Panc1 (cell line): ENCODE data around the gene LRRC47. TPM values are rescaled to one million over a fixed set of nuclear protein-coding genes. Genes with fewer than 3 reads are reported as not detected.

Experiments used
- ATAC-seq: fragments of 200-7000 bp; cut with Tn5 transposase; 2 replicates; pipeline ENCODE4 v1.9.1; 2020; ENCODE audit warnings: mild to moderate bottlenecking, moderate library complexity
- BruUV-seq: library from RNA; stranded (reverse); fragments of 400-500 nt; replicated peaks from 2 replicates; lab custom pipeline; 2021; lab: Mats Ljungman, UMichigan
- CTCF ChIA-PET: fragments of 300-600 bp; sonication (Branson Sonifier 250); formaldehyde crosslinking; loops from one replicate; lab custom pipeline; 2022; ENCODE audit warnings: antibody characterized with exemption; lab: Charles Lee
- POLR2A ChIA-PET: fragments of 300-600 bp; sonication (Branson Sonifier 250); formaldehyde crosslinking; loops from one replicate; lab custom pipeline; 2022; ENCODE audit warnings: antibody characterized with exemption; lab: Charles Lee
- DNase-seq: peaks from one replicate; pipeline ENCODE4 v3.0.0-alpha.2; 2010; ENCODE audit warnings: low read depth, low spot score
- H3K27ac ChIP-seq: 2 replicates; pipeline ENCODE4 v1.5.1; 2011; ENCODE audit warnings: mild to moderate bottlenecking, low read length, inconsistent platforms
- H3K27me3 ChIP-seq: fragments of 200-500 bp; sonication (Bioruptor generic); 2 replicates; pipeline ENCODE4 v1.6.0; 2014; ENCODE audit warnings: low read length, inconsistent platforms; ENCODE audit not compliant: control insufficient read depth, insufficient read depth
- H3K36me3 ChIP-seq: fragments of 200-500 bp; sonication (Bioruptor generic); 2 replicates; pipeline ENCODE4 v1.5.1; 2014; ENCODE audit warnings: inconsistent platforms, mild to moderate bottlenecking, low read length, moderate library complexity; ENCODE audit not compliant: control insufficient read depth, insufficient read depth
- H3K4me1 ChIP-seq: 2 replicates; pipeline ENCODE4 v1.5.1; 2011; ENCODE audit warnings: inconsistent platforms, mild to moderate bottlenecking, low read length, moderate library complexity; ENCODE audit not compliant: control insufficient read depth, insufficient read depth
- H3K4me3 ChIP-seq, 2 experiments: 2 replicates each; pipeline ENCODE4 v1.5.1; 2011 to 2012; ENCODE audit warnings: low read depth in 2 of 2, low read length in 2 of 2, mild to moderate bottlenecking in 2 of 2, inconsistent platforms in 1 of 2, moderate library complexity in 1 of 2
- H3K9me3 ChIP-seq: fragments of 200-500 bp; sonication (Bioruptor generic); 2 replicates; pipeline ENCODE4 v1.5.1; 2014; ENCODE audit warnings: low read depth, mild to moderate bottlenecking, inconsistent platforms, low read length, moderate library complexity; ENCODE audit not compliant: control insufficient read depth, insufficient read depth
- POLR2AphosphoS5 ChIP-seq: IDR thresholded peaks from 2 replicates; pipeline ENCODE4 v1.6.1; 2012; ENCODE audit warnings: mild to moderate bottlenecking, low read depth, low read length, moderate library complexity
- SIN3A ChIP-seq: IDR thresholded peaks from 2 replicates; pipeline ENCODE4 v1.6.1; 2012; ENCODE audit warnings: low read depth, mild to moderate bottlenecking, low read length, moderate library complexity, borderline replicate concordance; ENCODE audit not compliant: insufficient read depth
- TCF7L2 ChIP-seq: IDR thresholded peaks from 2 replicates; pipeline ENCODE4 v1.6.1; 2011; ENCODE audit warnings: mild to moderate bottlenecking, low read depth, low read length, inconsistent platforms
- in situ Hi-C: cut with HindIII; loops from 2 replicates; pipeline ENCODE4 v1.10.0; 2016; ENCODE audit warnings: low sequenced_read_pairs, low pct_unique_long_range_greater_than_20kb
- intact Hi-C: fragments of 100-400 bp; cut with micrococcal nuclease; formaldehyde crosslinking; loops from one replicate; pipeline ENCODE4 v1.10.0; 2022; ENCODE audit not compliant: unreplicated experiment
- total RNA-seq: library from RNA; stranded (reverse); gene quantifications from one replicate; pipeline ENCODE4 v1.2.1, GENCODE V29; 2021; ENCODE audit not compliant: unreplicated experiment
- TF ChIP-seq, protein P1 (sequence below): fragments of 450-650 bp; IDR thresholded peaks from 2 replicates; pipeline ENCODE4 v1.5.1; 2017; ENCODE audit warnings: mild to moderate bottlenecking
- TF ChIP-seq, protein P2 (sequence below), 2 experiments: IDR thresholded peaks; 2 replicates each; pipeline ENCODE4 v1.6.1; 2011 to 2012; ENCODE audit warnings: low read depth in 2 of 2, control low read depth in 1 of 2, low read length in 1 of 2, mild to moderate bottlenecking in 1 of 2, moderate library complexity in 1 of 2; ENCODE audit not compliant: insufficient read depth in 1 of 2

Gene LRRC47
- total RNA-seq, 1 experiment from 2014 or later: 51.0 TPM

DNA sequence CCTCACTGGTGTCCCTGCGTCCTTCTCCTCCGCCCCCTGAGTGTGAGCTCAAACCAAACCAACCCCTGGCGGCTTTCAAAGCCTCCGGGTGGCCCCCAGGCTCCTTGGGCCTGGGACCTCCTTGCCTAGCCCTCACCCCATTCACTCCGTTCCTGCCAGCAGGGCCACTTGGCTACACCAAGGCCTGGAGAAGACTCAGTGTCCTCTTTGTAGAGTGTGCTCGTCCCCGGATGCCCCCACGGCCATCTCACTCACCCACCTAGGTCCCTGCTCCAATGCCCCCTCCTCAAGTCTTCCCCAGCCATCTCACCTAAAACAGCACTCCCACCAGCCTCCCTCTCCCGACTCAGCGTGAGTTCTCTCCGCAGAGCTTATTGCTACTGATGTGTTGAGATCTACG is 51.2 kb downstream of the LRRC47 start:
- ATAC-seq: no peak
- no peak for TF ChIP-seq TCF7L2
- TF ChIP-seq, protein P1, sequence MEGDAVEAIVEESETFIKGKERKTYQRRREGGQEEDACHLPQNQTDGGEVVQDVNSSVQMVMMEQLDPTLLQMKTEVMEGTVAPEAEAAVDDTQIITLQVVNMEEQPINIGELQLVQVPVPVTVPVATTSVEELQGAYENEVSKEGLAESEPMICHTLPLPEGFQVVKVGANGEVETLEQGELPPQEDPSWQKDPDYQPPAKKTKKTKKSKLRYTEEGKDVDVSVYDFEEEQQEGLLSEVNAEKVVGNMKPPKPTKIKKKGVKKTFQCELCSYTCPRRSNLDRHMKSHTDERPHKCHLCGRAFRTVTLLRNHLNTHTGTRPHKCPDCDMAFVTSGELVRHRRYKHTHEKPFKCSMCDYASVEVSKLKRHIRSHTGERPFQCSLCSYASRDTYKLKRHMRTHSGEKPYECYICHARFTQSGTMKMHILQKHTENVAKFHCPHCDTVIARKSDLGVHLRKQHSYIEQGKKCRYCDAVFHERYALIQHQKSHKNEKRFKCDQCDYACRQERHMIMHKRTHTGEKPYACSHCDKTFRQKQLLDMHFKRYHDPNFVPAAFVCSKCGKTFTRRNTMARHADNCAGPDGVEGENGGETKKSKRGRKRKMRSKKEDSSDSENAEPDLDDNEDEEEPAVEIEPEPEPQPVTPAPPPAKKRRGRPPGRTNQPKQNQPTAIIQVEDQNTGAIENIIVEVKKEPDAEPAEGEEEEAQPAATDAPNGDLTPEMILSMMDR: no peak
- TF ChIP-seq, protein P2, sequence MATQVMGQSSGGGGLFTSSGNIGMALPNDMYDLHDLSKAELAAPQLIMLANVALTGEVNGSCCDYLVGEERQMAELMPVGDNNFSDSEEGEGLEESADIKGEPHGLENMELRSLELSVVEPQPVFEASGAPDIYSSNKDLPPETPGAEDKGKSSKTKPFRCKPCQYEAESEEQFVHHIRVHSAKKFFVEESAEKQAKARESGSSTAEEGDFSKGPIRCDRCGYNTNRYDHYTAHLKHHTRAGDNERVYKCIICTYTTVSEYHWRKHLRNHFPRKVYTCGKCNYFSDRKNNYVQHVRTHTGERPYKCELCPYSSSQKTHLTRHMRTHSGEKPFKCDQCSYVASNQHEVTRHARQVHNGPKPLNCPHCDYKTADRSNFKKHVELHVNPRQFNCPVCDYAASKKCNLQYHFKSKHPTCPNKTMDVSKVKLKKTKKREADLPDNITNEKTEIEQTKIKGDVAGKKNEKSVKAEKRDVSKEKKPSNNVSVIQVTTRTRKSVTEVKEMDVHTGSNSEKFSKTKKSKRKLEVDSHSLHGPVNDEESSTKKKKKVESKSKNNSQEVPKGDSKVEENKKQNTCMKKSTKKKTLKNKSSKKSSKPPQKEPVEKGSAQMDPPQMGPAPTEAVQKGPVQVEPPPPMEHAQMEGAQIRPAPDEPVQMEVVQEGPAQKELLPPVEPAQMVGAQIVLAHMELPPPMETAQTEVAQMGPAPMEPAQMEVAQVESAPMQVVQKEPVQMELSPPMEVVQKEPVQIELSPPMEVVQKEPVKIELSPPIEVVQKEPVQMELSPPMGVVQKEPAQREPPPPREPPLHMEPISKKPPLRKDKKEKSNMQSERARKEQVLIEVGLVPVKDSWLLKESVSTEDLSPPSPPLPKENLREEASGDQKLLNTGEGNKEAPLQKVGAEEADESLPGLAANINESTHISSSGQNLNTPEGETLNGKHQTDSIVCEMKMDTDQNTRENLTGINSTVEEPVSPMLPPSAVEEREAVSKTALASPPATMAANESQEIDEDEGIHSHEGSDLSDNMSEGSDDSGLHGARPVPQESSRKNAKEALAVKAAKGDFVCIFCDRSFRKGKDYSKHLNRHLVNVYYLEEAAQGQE (IDR thresholded peaks at IDR 0.05; ENCODE audit: insufficient read depth in 1 of 2, low read depth in 2 of 2, low read length in 1 of 2): no peak
- TF ChIP-seq POLR2AphosphoS5: no peak
- TF ChIP-seq SIN3A: no peak
- intact Hi-C loops: no loop called here
- no peaks in the 10 kb centered on the region for H3K9me3 ChIP-seq
- no peak for DNase-seq
- ChIA-PET POLR2A (no interaction called here), CTCF (no interaction called here)
- BruUV-seq: TSS peak; percentile 58
- peaks cover 8% of the 10 kb centered on the region for H3K4me1 ChIP-seq
- no peak overlapping the region for H3K27ac ChIP-seq
- in situ Hi-C loops: no loop called here
- no peak overlapping the region for H3K4me3 ChIP-seq
- H3K27me3 ChIP-seq: no peaks in the 10 kb centered on the region
- H3K36me3 ChIP-seq: no peaks in the 10 kb centered on the region; the same call in 1 of the 2 replicates

DNA sequence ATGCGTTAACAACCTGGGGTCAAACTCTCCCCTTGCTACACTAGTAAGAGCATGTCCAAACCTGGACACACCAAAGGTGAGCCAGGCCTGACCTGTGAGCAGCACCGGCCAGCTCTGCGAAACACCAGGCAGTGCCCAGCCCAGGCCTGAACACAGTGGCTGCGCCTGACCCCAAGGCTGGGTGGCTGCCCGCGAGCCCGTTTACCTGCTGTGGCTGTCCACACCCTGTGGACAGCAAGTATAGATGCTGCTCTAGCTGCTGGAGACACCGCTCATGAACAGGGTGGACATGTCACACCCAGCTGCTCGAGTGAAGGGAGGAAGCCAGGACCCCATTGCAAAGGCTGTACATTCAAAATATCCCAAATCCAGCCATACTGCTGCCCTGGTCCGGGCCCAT is 51.7 kb downstream of the LRRC47 start:
- intact Hi-C loops (no loop called here), in situ Hi-C loops (no loop called here)
- ChIA-PET POLR2A (no interaction called here), CTCF (no interaction called here)
- H3K27me3 ChIP-seq: no peaks in the 10 kb centered on the region
- DNase-seq: no peak
- no peak for ATAC-seq
- H3K36me3 ChIP-seq: no peaks in the 10 kb centered on the region; the same call in 1 of the 2 replicates
- TF ChIP-seq, protein P1: no peak
- no peak for TF ChIP-seq POLR2AphosphoS5
- TF ChIP-seq, protein P2 (IDR thresholded peaks at IDR 0.05; ENCODE audit: insufficient read depth in 1 of 2, low read depth in 2 of 2, low read length in 1 of 2): no peak
- TF ChIP-seq SIN3A: no peak
- H3K4me1 ChIP-seq: peaks cover 8% of the 10 kb centered on the region
- no peak overlapping the region for H3K27ac ChIP-seq
- no peaks in the 10 kb centered on the region for H3K9me3 ChIP-seq
- H3K4me3 ChIP-seq: no peak overlapping the region
- no TSS peak for BruUV-seq
